GM12878 (cell line): ENCODE measurements around the gene FANCC. TPM values are rescaled to one million over a fixed set of nuclear protein-coding genes. Genes with fewer than 3 reads are reported as not detected.

Source experiments
- ATAC-seq: fragments of 200-7000 bp; cut with Tn5 transposase; 3 replicates; pipeline ENCODE4 v1.9.1; 2020; ENCODE audit warnings: mild to moderate bottlenecking, moderate library complexity
- BruUV-seq: library from RNA; stranded (reverse); fragments of 400-500 nt; replicated peaks from 2 replicates; lab custom pipeline; 2021; lab: Mats Ljungman, UMichigan
- CTCF ChIA-PET: fragments of 300-600 bp; sonication (Branson Sonifier 250); formaldehyde crosslinking; extraction: SDS; loops from one replicate; lab custom pipeline; 2021; ENCODE audit warnings: inconsistent platforms; lab: Yijun Ruan, JAX
- POLR2A ChIA-PET: fragments of 350-600 bp; formaldehyde crosslinking; extraction: SDS; loops from one replicate; lab custom pipeline; 2021; ENCODE audit warnings: inconsistent platforms; lab: Charles Lee
- RAD21 ChIA-PET: fragments of 300-600 bp; sonication (Branson Sonifier 250); formaldehyde crosslinking; loops from one replicate; lab custom pipeline; 2023; ENCODE audit warnings: antibody characterized with exemption; ENCODE audit not compliant: unreplicated experiment; lab: Charles Lee
- SMC1A ChIA-PET: fragments of 300-600 bp; sonication (Branson Sonifier 250); formaldehyde crosslinking; loops from one replicate; lab custom pipeline; 2023; ENCODE audit not compliant: unreplicated experiment, uncharacterized antibody; lab: Charles Lee
- DNase-seq: peaks from one replicate; pipeline ENCODE4 v3.0.0-alpha.2; 2011; ENCODE audit warnings: low read depth, low spot score
- FAIRE-seq: peaks from 3 replicates; lab custom pipeline; 2011; peaks lifted over from hg19 to GRCh38; lab: Jason Lieb, UNC
- H2AFZ ChIP-seq: 2 replicates; pipeline ENCODE4 v1.6.0; 2011; ENCODE audit warnings: low read depth, low read length, control low read depth; ENCODE audit not compliant: control insufficient read depth
- H3K27ac ChIP-seq: 2 replicates; pipeline ENCODE4 v1.5.1; 2011; ENCODE audit warnings: control low read depth; ENCODE audit not compliant: control insufficient read depth, insufficient read depth
- H3K27me3 ChIP-seq, 2 experiments: replicated peaks in 1 of 2; 2 replicates each; pipeline versions ENCODE4 v1.6.0 to v1.6.1; 2011; ENCODE audit warnings: low read length in 1 of 2; ENCODE audit not compliant: control insufficient read depth in 2 of 2, insufficient read depth in 2 of 2
- H3K36me3 ChIP-seq, 2 experiments: 2 replicates each; pipeline ENCODE4 v1.5.1; 2011; ENCODE audit warnings: low read length in 1 of 2; ENCODE audit not compliant: control insufficient read depth in 2 of 2, insufficient read depth in 2 of 2
- H3K4me1 ChIP-seq: 2 replicates; pipeline ENCODE4 v1.6.1; 2011; ENCODE audit warnings: mild to moderate bottlenecking, low read length, moderate library complexity, mixed read lengths; ENCODE audit not compliant: control insufficient read depth, insufficient read depth
- H3K4me2 ChIP-seq: 2 replicates; pipeline ENCODE4 v1.6.0; 2011; ENCODE audit warnings: control low read depth; ENCODE audit not compliant: control insufficient read depth, insufficient read depth
- H3K4me3 ChIP-seq: fragments of 200-600 bp; sonication (generic); 2 replicates; pipeline ENCODE4 v1.5.1; 2016
- H3K79me2 ChIP-seq: 2 replicates; pipeline ENCODE4 v1.6.0; 2011; ENCODE audit warnings: low read length; ENCODE audit not compliant: control insufficient read depth, insufficient read depth
- H3K9ac ChIP-seq: 2 replicates; pipeline ENCODE4 v1.8.0; 2011; ENCODE audit warnings: low read length, control low read depth, mixed read lengths; ENCODE audit not compliant: control insufficient read depth, insufficient read depth
- H3K9me3 ChIP-seq: replicated peaks from 3 replicates; pipeline ENCODE4 v1.5.1; 2011; ENCODE audit warnings: mild to moderate bottlenecking, low read length; ENCODE audit not compliant: control insufficient read depth, insufficient read depth
- H4K20me1 ChIP-seq: 2 replicates; pipeline ENCODE4 v1.6.0; 2011; ENCODE audit not compliant: control insufficient read depth, insufficient read depth
- EP300 ChIP-seq, 2 experiments: fragments of 150-350 bp in 1 of 2; IDR thresholded peaks; 2 replicates each; pipeline ENCODE4 v1.6.1; 2011 to 2012; ENCODE audit warnings: low read depth in 2 of 2, low read length in 2 of 2, borderline replicate concordance in 1 of 2, improper control_type of control experiment in 1 of 2, inconsistent platforms in 1 of 2; ENCODE audit not compliant: control insufficient read depth in 1 of 2
- GATAD2B ChIP-seq: fragments of 450-650 bp; conservative IDR thresholded peaks from 2 replicates; pipeline ENCODE4 v1.6.1; 2017; ENCODE audit warnings: low read depth, mild to moderate bottlenecking, moderate library complexity
- MAX ChIP-seq: IDR thresholded peaks from 2 replicates; pipeline ENCODE4 v1.6.1; 2012; ENCODE audit warnings: low read depth, low read length, improper control_type of control experiment
- SMAD1 ChIP-seq: fragments of 450-650 bp; IDR thresholded peaks from 2 replicates; pipeline ENCODE4 v1.6.1; 2018; ENCODE audit warnings: mild to moderate bottlenecking, low read depth; ENCODE audit not compliant: partially characterized antibody
- USF1 ChIP-seq: IDR thresholded peaks from 2 replicates; pipeline ENCODE4 v1.6.1; 2011; ENCODE audit warnings: borderline replicate concordance, low read depth, mild to moderate bottlenecking, moderate library complexity, mixed read lengths, low read length; ENCODE audit not compliant: insufficient read depth; ENCODE audit errors: extremely low read length
- ZBTB40 ChIP-seq: fragments of 450-650 bp; IDR thresholded peaks from 2 replicates; pipeline ENCODE4 v1.6.1; 2016; ENCODE audit warnings: mild to moderate bottlenecking, moderate library complexity, borderline replicate concordance
- ZNF274 ChIP-seq: IDR thresholded peaks from one replicate; pipeline ENCODE4 v1.8.0; 2011; ENCODE audit not compliant: insufficient read length, insufficient read depth
- WGBS: methylation state at CpG from one replicate; pipeline ENCODE4 v1.1.6; 2016; ENCODE audit warnings: low lambda C conversion rate; ENCODE audit not compliant: insufficient replicate concordance, insufficient coverage; ENCODE audit errors: missing lambda C conversion rate; 5-methylcytosine and 5-hydroxymethylcytosine counted together
- in situ Hi-C: fragments of 300-500 bp; cut with MboI; formaldehyde crosslinking; loops from 9 replicates; pipeline ENCODE4 v1.14.3; 2018; ENCODE audit warnings: mixed read lengths
- intact Hi-C: fragments of 100-400 bp; cut with micrococcal nuclease; formaldehyde crosslinking; loops from one replicate; pipeline ENCODE4 v1.14.2; 2022; ENCODE audit not compliant: unreplicated experiment
- polyA plus RNA-seq, 11 experiments: library from polyadenylated mRNA; depleted of rRNA in 4 of 11; unstranded in 6 of 11; stranded (reverse) in 5 of 11; fragments of >200 nt; fragmentation: Nextera tagmentation in 4 of 11; fragmentation: Illumina TruSeq in 1 of 11; extraction: Ambion mirVana in 4 of 11; extraction: Trizol in 1 of 11; gene quantifications; 1 replicate in 1 of 11; 2 replicates in 10 of 11; pipeline versions ENCODE4 v1.2.1 to v1.2.3, GENCODE V29; 2011 to 2016; ENCODE audit warnings: inconsistent platforms in 2 of 11, missing spikeins in 2 of 11, low read depth in 1 of 11
- total RNA-seq, 4 experiments: library from RNA; depleted of rRNA in 3 of 4; stranded (reverse); fragments of >200 nt in 3 of 4; fragmentation: Illumina TruSeq in 1 of 4; extraction: Trizol in 1 of 4; gene quantifications; 2 replicates each; pipeline versions ENCODE4 v1.2.1 to v1.2.3, GENCODE V29; 2013 to 2021

FANCC gene
- total and polyA plus RNA-seq, 10 of the 15 experiments (the other 5 are each of a cell fraction or from before 2014, with no cell fraction given), result 1.2 to 16.8 (median 10.5) TPM

- in situ Hi-C loops, result no loop called here
These were observed 25.3 kb downstream of the FANCC start for GRCh38 chr9:95292226-95292625.

More at GRCh38 chr9:95292226-95292625, 25.3 kb downstream of the FANCC start:
- intact Hi-C loops, result no loop called here
- no TSS peak for BruUV-seq
- Histone ChIP-seq H4K20me1 (no peaks in the 10 kb centered on the region), H2AFZ (no peak overlapping the region), H3K36me3 (no peaks in the 10 kb centered on the region; a peak in 2 of 4 replicates), H3K79me2 (no peaks in the 10 kb centered on the region), H3K27me3 (no peaks in the 10 kb centered on the region), H3K9me3 (no peaks in the 10 kb centered on the region), H3K4me3 (no peak overlapping the region), H3K4me2 (no peak overlapping the region), H3K4me1 (no peaks in the 10 kb centered on the region; the same call in 1 of the 2 replicates), H3K9ac (no peak overlapping the region), H3K27ac (no peak overlapping the region)
- FAIRE-seq (no peak), DNase-seq (no peak), ATAC-seq (no peak)
- TF ChIP-seq MAX, result no peak
- TF ChIP-seq GATAD2B, result no peak
- TF ChIP-seq ZNF274, result no peak
- no peak for TF ChIP-seq EP300 (IDR thresholded peaks at IDR 0.05; ENCODE audit: borderline replicate concordance in 1 of 2, control insufficient read depth in 1 of 2, low read depth in 2 of 2, low read length in 2 of 2)
- no peak for TF ChIP-seq USF1
- TF ChIP-seq SMAD1, result no peak
- no peak for TF ChIP-seq ZBTB40
- POLR2A ChIA-PET, result no interaction called here
- WGBS, result 99% methylated on average over 32 of the region's 41 CpGs
- RAD21 ChIA-PET, result no interaction called here
- CTCF ChIA-PET, result no interaction called here
- SMC1A ChIA-PET, result no interaction called here
